Measurements from ENCODE around the gene SLAMF7.

The SLAMF7 gene

GRCh38 chr1:160733898-160734297 lies 5.1 kb upstream of the SLAMF7 start:
- H3K9me3 Mint-ChIP-seq: peaks cover 20% of the 10 kb centered on the region

GRCh38 chr1:160734301-160734700 lies 4.7 kb upstream of the SLAMF7 start:
- Mint-ChIP-seq H3K27me3 (no peaks in the 10 kb centered on the region), H3K4me1 (peaks cover 73% of the 10 kb centered on the region), H3K9me3 (peaks cover 20% of the 10 kb centered on the region), H3K4me3 (peak overlapping the region; percentile 54), H3K27ac (peak overlapping the region; percentile 87), H3K36me3 (peaks cover 19% of the 10 kb centered on the region)

More at GRCh38 chr1:160733898-160734297, 5.1 kb upstream of the SLAMF7 start:
- Mint-ChIP-seq H3K36me3 (peaks cover 19% of the 10 kb centered on the region), H3K4me1 (peaks cover 69% of the 10 kb centered on the region), H3K4me3 (peak overlapping the region; percentile 54), H3K27ac (peak overlapping the region; percentile 87), H3K27me3 (no peaks in the 10 kb centered on the region)

- peak overlapping the region; percentile 86 for H3K4me3 Mint-ChIP-seq
- peaks cover 88% of the 10 kb centered on the region for H3K4me1 Mint-ChIP-seq
- H3K27me3 Mint-ChIP-seq: no peaks in the 10 kb centered on the region
- peaks cover 26% of the 10 kb centered on the region for H3K36me3 Mint-ChIP-seq
- peak overlapping the region; percentile 92 for H3K27ac Mint-ChIP-seq
- peaks cover 11% of the 10 kb centered on the region for H3K9me3 Mint-ChIP-seq
Observed at GRCh38 chr1:160738271-160738670, 776 bp upstream of the SLAMF7 start.

DNA sequence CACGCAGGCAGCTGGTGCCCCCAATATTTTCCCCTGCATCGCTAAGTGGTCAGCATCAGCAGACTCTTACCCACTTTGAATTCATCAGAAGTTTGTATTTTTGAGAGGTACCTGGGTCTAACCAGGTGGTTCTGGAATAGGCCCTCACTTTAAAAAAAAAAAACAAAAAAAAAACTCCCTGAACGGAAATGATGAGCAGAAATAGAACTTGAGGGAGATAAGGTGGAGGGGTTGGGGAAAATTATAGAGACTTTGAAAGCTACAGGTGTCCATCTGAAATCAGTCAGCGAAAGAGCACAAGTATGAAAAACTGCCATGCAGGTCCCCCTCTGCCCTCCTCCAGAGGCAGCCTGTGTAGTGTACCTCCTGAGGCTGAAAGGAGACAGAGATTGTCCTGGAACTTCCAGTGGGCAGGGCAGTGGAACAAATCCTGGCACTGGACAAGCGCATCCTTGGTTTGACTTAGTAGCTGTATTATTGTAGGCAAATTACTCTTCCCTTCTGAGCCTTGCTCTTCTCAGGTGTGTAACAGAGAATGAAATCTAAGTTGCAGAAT lies 1.2 kb downstream of the SLAMF7 start:
- H3K4me1 Mint-ChIP-seq: peaks cover 88% of the 10 kb centered on the region
- H3K4me3 Mint-ChIP-seq: peak overlapping the region; percentile 86

DNA sequence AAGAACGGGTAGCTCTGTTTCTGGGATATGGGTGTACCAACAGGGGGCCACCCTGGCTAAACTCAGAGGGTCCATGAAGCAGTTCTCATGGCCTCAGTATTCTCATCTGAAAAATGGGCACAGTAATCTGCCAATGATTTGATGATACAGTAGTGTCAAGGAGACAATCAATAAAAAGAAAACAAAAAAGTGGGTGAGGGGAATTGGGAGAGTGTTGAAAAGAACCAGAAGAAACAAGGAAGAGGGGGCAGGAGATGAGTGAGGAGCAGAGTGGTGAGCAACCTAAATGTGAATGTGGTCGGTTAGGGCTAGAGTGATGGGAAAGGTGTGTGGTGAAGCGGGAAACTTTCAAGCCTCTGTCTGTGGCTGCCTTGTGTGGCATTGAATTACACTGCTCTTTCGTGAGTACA lies 2.0 kb downstream of the SLAMF7 start:
- H3K27ac Mint-ChIP-seq: peak overlapping the region; percentile 92
- H3K4me1 Mint-ChIP-seq: peaks cover 92% of the 10 kb centered on the region

More for the DNA sequence above, 1.2 kb downstream of the SLAMF7 start:
- Mint-ChIP-seq H3K9me3 (peaks cover 18% of the 10 kb centered on the region), H3K27ac (peak overlapping the region; percentile 92), H3K36me3 (peaks cover 34% of the 10 kb centered on the region), H3K27me3 (no peaks in the 10 kb centered on the region)

GRCh38 chr1:160741612-160742348 lies 2.7 kb downstream of the SLAMF7 start:
- Mint-ChIP-seq H3K36me3 (peaks cover 31% of the 10 kb centered on the region), H3K4me1 (peaks cover 95% of the 10 kb centered on the region), H3K27ac (peak overlapping the region; percentile 99), H3K27me3 (no peaks in the 10 kb centered on the region), H3K4me3 (peak overlapping the region; percentile 86), H3K9me3 (peaks cover 17% of the 10 kb centered on the region)

More for the DNA sequence above, 2.0 kb downstream of the SLAMF7 start:
- Mint-ChIP-seq H3K4me3 (peak overlapping the region; percentile 86), H3K27me3 (no peaks in the 10 kb centered on the region), H3K36me3 (peaks cover 32% of the 10 kb centered on the region), H3K9me3 (peaks cover 18% of the 10 kb centered on the region)

DNA sequence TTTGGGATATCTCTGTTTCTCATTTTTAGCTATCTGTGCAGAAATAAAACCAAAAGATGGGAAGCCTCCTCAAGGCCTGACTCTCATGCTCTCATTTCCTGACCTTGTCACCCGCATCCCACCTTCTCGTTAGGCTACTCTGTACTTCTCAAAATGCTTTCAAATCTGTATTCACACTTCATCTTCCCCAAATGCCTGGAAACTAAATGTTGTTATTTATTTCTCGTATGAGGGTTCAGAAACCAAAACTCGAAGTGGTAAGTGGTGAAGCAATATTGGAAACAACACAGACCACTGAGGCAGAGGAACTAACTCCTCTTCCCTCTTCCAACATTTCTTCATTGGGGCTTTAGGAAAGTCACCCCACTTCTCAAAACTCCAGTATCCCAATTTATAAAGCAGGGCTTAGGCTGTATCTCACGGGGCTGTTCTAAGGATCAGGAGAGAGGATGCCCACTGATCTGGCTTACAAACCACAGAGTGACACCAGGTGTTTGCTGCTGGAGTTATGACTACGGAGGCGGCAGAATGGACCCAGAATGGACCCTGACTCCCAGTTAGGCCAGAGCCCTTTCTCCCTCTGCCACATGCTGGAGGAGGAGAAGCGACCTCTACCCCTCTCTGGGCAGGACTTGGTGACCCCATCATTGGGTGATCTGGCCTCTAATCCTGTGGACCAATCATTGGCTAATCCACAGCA lies 3.5 kb downstream of the SLAMF7 start:
- Mint-ChIP-seq H3K27ac (peak overlapping the region; percentile 99), H3K9me3 (peaks cover 13% of the 10 kb centered on the region), H3K27me3 (no peaks in the 10 kb centered on the region), H3K36me3 (peaks cover 27% of the 10 kb centered on the region), H3K4me1 (peaks cover 95% of the 10 kb centered on the region), H3K4me3 (peak overlapping the region; percentile 86)

DNA sequence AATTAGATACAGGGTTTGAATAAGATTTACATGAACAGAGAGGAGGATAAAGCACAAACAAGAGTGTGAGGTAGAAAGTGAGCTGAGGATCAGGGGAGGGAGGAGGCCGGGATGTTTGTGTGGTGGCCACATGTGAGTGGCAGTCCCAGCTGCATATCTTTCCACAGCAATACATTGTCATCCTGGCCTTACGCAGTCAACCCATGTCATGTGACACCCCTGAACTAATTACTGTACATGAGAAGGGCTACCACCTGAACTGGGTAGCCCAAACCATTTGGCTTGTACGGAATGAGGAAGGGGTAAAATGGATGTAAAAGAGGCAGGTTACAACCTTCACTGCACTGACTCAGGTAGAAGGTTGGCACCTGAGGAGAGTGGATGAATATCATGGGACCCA lies 4.2 kb downstream of the SLAMF7 start:
- Mint-ChIP-seq H3K4me1 (peaks cover 95% of the 10 kb centered on the region), H3K27ac (peak overlapping the region; percentile 99), H3K9me3 (peaks cover 12% of the 10 kb centered on the region), H3K36me3 (peaks cover 32% of the 10 kb centered on the region), H3K27me3 (no peaks in the 10 kb centered on the region), H3K4me3 (peak overlapping the region; percentile 86)

DNA sequence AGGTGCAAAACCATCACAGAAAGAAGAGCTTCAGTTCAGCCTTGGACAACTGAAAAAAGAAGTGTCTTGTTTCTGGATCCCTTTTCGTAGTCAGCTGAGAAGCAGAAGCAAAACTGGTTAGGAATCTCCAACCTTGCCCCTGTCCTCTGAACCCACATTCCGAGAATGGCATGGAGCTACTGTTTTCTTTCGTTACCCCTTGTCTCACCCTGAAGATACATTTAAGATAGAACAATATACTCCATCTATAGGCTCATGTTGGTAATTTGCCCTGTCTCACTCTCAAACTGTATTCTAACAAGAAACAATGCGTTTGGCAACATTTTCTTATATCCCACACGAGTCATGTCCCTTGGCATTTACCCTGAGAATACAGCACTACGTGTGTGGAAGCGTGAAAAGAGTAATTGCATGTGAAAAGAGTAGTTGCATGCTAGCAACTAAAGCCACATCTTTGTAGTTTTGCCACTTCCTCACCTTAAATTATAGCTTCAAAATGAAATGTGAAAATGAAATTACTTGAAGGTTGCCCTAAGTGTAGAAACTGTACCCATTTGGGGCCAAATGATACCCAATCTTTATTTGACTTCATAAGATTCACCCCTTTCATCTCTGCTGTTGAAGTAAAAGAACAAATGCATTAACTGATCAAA lies 5.3 kb downstream of the SLAMF7 start:
- no peaks in the 10 kb centered on the region for H3K27me3 Mint-ChIP-seq
- peak overlapping the region; percentile 99 for H3K27ac Mint-ChIP-seq
- peaks cover 95% of the 10 kb centered on the region for H3K4me1 Mint-ChIP-seq
- peaks cover 42% of the 10 kb centered on the region for H3K36me3 Mint-ChIP-seq
- H3K4me3 Mint-ChIP-seq: peak overlapping the region; percentile 85
- peaks cover 8% of the 10 kb centered on the region for H3K9me3 Mint-ChIP-seq

- H3K27me3 Mint-ChIP-seq: no peaks in the 10 kb centered on the region
- H3K36me3 Mint-ChIP-seq: peaks cover 42% of the 10 kb centered on the region
- peak overlapping the region; percentile 85 for H3K4me3 Mint-ChIP-seq
- H3K4me1 Mint-ChIP-seq: peaks cover 94% of the 10 kb centered on the region
- peaks cover 8% of the 10 kb centered on the region for H3K9me3 Mint-ChIP-seq
- H3K27ac Mint-ChIP-seq: peak overlapping the region; percentile 99
Observed at GRCh38 chr1:160744852-160745520, 5.9 kb downstream of the SLAMF7 start.

DNA sequence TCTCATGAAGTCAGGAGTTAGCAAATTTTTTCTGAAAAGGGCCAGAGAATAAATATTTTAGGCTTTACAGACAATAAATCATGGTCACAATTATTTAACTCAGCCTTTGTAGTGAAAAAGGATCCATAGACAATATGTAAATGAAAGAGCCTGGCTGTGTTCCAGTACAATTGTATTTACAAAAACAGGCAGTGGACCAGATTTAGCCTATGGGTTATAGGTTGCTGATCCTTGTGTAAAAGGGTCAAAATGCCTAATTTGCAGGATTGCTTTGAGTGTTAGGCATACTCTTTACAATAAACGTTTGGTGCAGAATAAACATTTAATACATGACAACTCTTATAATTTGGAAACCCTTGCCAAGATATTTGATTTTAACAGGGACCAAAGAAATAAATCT lies 6.5 kb downstream of the SLAMF7 start:
- Mint-ChIP-seq H3K4me1 (peaks cover 94% of the 10 kb centered on the region), H3K36me3 (peaks cover 44% of the 10 kb centered on the region), H3K27me3 (no peaks in the 10 kb centered on the region), H3K27ac (peak overlapping the region; percentile 99), H3K9me3 (peaks cover 8% of the 10 kb centered on the region), H3K4me3 (peak overlapping the region; percentile 85)

GRCh38 chr1:160746836-160747500 lies 7.9 kb downstream of the SLAMF7 start:
- Mint-ChIP-seq H3K36me3 (peaks cover 51% of the 10 kb centered on the region), H3K9me3 (peaks cover 8% of the 10 kb centered on the region), H3K27ac (peak overlapping the region; percentile 93), H3K27me3 (no peaks in the 10 kb centered on the region), H3K4me3 (no peak overlapping the region), H3K4me1 (peaks cover 95% of the 10 kb centered on the region)

DNA sequence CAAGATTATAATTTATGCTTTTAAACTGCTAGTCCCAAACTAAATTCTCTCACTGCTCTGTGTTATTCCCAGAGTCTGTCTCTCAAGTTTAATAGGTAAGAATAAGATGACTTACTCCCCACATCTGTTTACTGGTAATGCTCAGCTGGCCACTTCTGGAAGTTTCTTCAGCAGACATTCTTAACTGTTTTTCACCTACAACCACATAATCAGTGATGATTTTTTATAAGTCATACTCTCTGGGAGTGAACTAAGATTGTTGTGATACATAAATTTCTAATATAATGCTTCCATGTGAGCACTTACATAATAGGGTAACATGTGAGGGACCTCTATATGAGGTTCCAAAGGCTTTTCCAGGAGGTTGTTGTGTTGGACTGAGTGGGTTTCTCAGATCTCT lies 8.7 kb downstream of the SLAMF7 start:
- Mint-ChIP-seq H3K27ac (peak overlapping the region; percentile 93), H3K4me3 (peak overlapping the region; percentile 42), H3K27me3 (no peaks in the 10 kb centered on the region), H3K4me1 (peaks cover 95% of the 10 kb centered on the region), H3K36me3 (peaks cover 52% of the 10 kb centered on the region), H3K9me3 (peaks cover 8% of the 10 kb centered on the region)

- H3K36me3 Mint-ChIP-seq: peaks cover 52% of the 10 kb centered on the region
- H3K4me3 Mint-ChIP-seq: peak overlapping the region; percentile 38
- peak overlapping the region; percentile 93 for H3K27ac Mint-ChIP-seq
- no peaks in the 10 kb centered on the region for H3K27me3 Mint-ChIP-seq
- peaks cover 95% of the 10 kb centered on the region for H3K4me1 Mint-ChIP-seq
- H3K9me3 Mint-ChIP-seq: peaks cover 8% of the 10 kb centered on the region
Observed at GRCh38 chr1:160748181-160748877, 9.3 kb downstream of the SLAMF7 start.

All from activated naive CD4-positive, alpha-beta T cell treated with anti-CD3 and anti-CD28 coated beads, Interleukin-2, amount 50 U/mL, for 24 hours (primary cell).